K562 (cell line): ENCODE data around the gene SLC25A45. TPM values are rescaled to one million over a fixed set of nuclear protein-coding genes. Genes with fewer than 3 reads are reported as not detected.

ENCODE experiments used
- CBX5 ChIP-seq: IDR thresholded peaks from 2 replicates; pipeline ENCODE4 v1.6.1; 2014; ENCODE audit warnings: low read depth, borderline replicate concordance
- CHD4 ChIP-seq: fragments of 200-600 bp; sonication (generic); IDR thresholded peaks from 3 replicates; pipeline ENCODE4 v1.6.1; 2012; ENCODE audit warnings: low read depth, mild to moderate bottlenecking, mixed read lengths, low read length, inconsistent platforms; ENCODE audit not compliant: insufficient read depth, insufficient replicate concordance, poor library complexity, severe bottlenecking
- E2F1 ChIP-seq: sonication (generic); formaldehyde crosslinking; IDR thresholded peaks from 2 replicates; pipeline ENCODE4 v1.8.1; 2023; ENCODE audit warnings: mild to moderate bottlenecking, missing genetic modification reagents, moderate library complexity
- ELF1 ChIP-seq: fragments of 200-800 bp; sonication (Bioruptor generic); IDR thresholded peaks from 2 replicates; pipeline ENCODE4 v1.6.1; 2016; ENCODE audit warnings: missing genetic modification characterization, missing compliant biosample characterization
- EP300 ChIP-seq: IDR thresholded peaks from 2 replicates; pipeline ENCODE4 v1.6.1; 2012; ENCODE audit warnings: low read length, improper control_type of control experiment
- EP400 ChIP-seq: fragments of 450-650 bp; IDR thresholded peaks from 2 replicates; pipeline ENCODE4 v1.6.1; 2017; ENCODE audit warnings: antibody characterized with exemption, mild to moderate bottlenecking, moderate library complexity
- FOXO4 ChIP-seq: fragments of 450-650 bp; formaldehyde crosslinking; IDR thresholded peaks from 2 replicates; pipeline ENCODE4 v1.4.0; 2020; ENCODE audit warnings: mild to moderate bottlenecking, moderate library complexity
- GMEB1 ChIP-seq: fragments of 250-450 bp; sonication (Bioruptor Pico); IDR thresholded peaks from 2 replicates; pipeline ENCODE4 v1.4.0; 2020; ENCODE audit warnings: mild to moderate bottlenecking
- JUNB ChIP-seq: fragments of 450-650 bp; formaldehyde crosslinking; conservative IDR thresholded peaks from 2 replicates; pipeline ENCODE4 v1.4.0; 2020; ENCODE audit warnings: mild to moderate bottlenecking
- LARP7 ChIP-seq: fragments of 450-650 bp; IDR thresholded peaks from 2 replicates; pipeline ENCODE4 v1.6.1; 2016
- LCOR ChIP-seq: sonication (generic); formaldehyde crosslinking; IDR thresholded peaks from 2 replicates; pipeline ENCODE4 v1.8.0; 2022; ENCODE audit warnings: mild to moderate bottlenecking, missing genetic modification reagents
- LEF1 ChIP-seq: fragments of 450-650 bp; IDR thresholded peaks from 2 replicates; pipeline ENCODE4 v1.6.1; 2016; ENCODE audit warnings: mild to moderate bottlenecking
- MAFF ChIP-seq: IDR thresholded peaks from 2 replicates; pipeline ENCODE4 v1.6.1; 2012; ENCODE audit warnings: low read length, improper control_type of control experiment
- MCM3 ChIP-seq: fragments of 450-650 bp; IDR thresholded peaks from 2 replicates; pipeline ENCODE4 v1.6.1; 2016
- NR2C1 ChIP-seq, 2 experiments: fragments of 450-650 bp; IDR thresholded peaks; 2 replicates each; pipeline ENCODE4 v1.6.1; 2017; ENCODE audit warnings: mild to moderate bottlenecking in 2 of 2, antibody characterized with exemption in 1 of 2, inconsistent platforms in 1 of 2, missing compliant biosample characterization in 1 of 2, missing genetic modification characterization in 1 of 2
- NUFIP1 ChIP-seq: fragments of 450-650 bp; IDR thresholded peaks from 2 replicates; pipeline ENCODE4 v1.6.1; 2018; ENCODE audit not compliant: partially characterized antibody
- POLR2H ChIP-seq: IDR thresholded peaks from 2 replicates; pipeline ENCODE4 v1.6.1; 2016; ENCODE audit warnings: missing genetic modification characterization, low read depth, mild to moderate bottlenecking, control low read depth, missing compliant biosample characterization, moderate library complexity
- RFX7 ChIP-seq: fragments of 250-450 bp; sonication (Bioruptor Pico); IDR thresholded peaks from 2 replicates; pipeline ENCODE4 v1.5.1; 2021; ENCODE audit warnings: mild to moderate bottlenecking
- SIX5 ChIP-seq, 2 experiments: IDR thresholded peaks; 2 replicates each; pipeline ENCODE4 v1.6.1; 2011; ENCODE audit warnings: low read length in 2 of 2, borderline replicate concordance in 1 of 2, low read depth in 1 of 2, mild to moderate bottlenecking in 1 of 2, moderate library complexity in 1 of 2; ENCODE audit not compliant: insufficient read depth in 1 of 2
- SP1 ChIP-seq: sonication (generic); formaldehyde crosslinking; IDR thresholded peaks from 2 replicates; pipeline ENCODE4 v1.8.1; 2022; ENCODE audit warnings: mild to moderate bottlenecking, missing genetic modification reagents
- TGIF2 ChIP-seq: sonication (generic); formaldehyde crosslinking; IDR thresholded peaks from 2 replicates; pipeline ENCODE4 v1.8.1; 2022; ENCODE audit warnings: mild to moderate bottlenecking, missing genetic modification reagents, moderate library complexity
- ZKSCAN1 ChIP-seq: fragments of 150-350 bp; IDR thresholded peaks from 2 replicates; pipeline ENCODE4 v1.6.1; 2016; ENCODE audit warnings: low read depth, low read length
- ZNF133 ChIP-seq: fragments of 250-450 bp; sonication (Bioruptor Pico); IDR thresholded peaks from 2 replicates; pipeline ENCODE4 v1.4.0; 2020; ENCODE audit warnings: mild to moderate bottlenecking
- ZNF311 ChIP-seq: fragments of 250-450 bp; sonication (Bioruptor Pico); IDR thresholded peaks from 2 replicates; pipeline ENCODE4 v1.4.0; 2020; ENCODE audit warnings: mild to moderate bottlenecking, moderate library complexity
- ZNF41 ChIP-seq: fragments of 250-450 bp; sonication (Bioruptor Pico); conservative IDR thresholded peaks from 2 replicates; pipeline ENCODE4 v1.4.0; 2020; ENCODE audit warnings: mild to moderate bottlenecking
- ZNF511 ChIP-seq: sonication (generic); formaldehyde crosslinking; IDR thresholded peaks from 2 replicates; pipeline ENCODE4 v1.8.0; 2022; ENCODE audit warnings: mild to moderate bottlenecking, missing genetic modification reagents
- polyA plus RNA-seq, 8 experiments: library from polyadenylated mRNA; depleted of rRNA in 4 of 8; stranded (reverse) in 5 of 8; unstranded in 3 of 8; fragments of >200 nt; fragmentation: Nextera tagmentation in 2 of 8; fragmentation: Illumina TruSeq in 1 of 8; extraction: Ambion mirVana in 2 of 8; extraction: Trizol in 1 of 8; gene quantifications; 2 replicates each; pipeline versions ENCODE4 v1.2.1 to v1.2.3, GENCODE V29; 2011 to 2014; ENCODE audit warnings: inconsistent platforms in 1 of 8, missing spikeins in 1 of 8
- total RNA-seq, 7 experiments: library from RNA; depleted of rRNA in 6 of 7; stranded (reverse); fragments of >200 nt in 6 of 7; fragmentation: Illumina TruSeq in 2 of 7; extraction: Trizol in 2 of 7; gene quantifications; 2 replicates each; pipeline versions ENCODE4 v1.2.1 to v1.2.3, GENCODE V29; 2011 to 2021; ENCODE audit warnings: low replicate concordance in 1 of 7

Gene SLC25A45
- total and polyA plus RNA-seq, 9 of the 15 experiments (the other 6 are each of a cell fraction or from before 2014, with no cell fraction given) = 0.15 to 2.3 (median 0.68) TPM

- TF ChIP-seq SIX5 (IDR thresholded peaks at IDR 0.05; ENCODE audit: borderline replicate concordance in 1 of 2, insufficient read depth in 1 of 2, low read depth in 1 of 2, low read length in 2 of 2) (no peak), ZKSCAN1 (peak; percentile 32; the same call in 1 of the 2 replicates), ZNF511 (CRISPR knock-in tag) (peak; percentile 80; the same call in 1 of the 2 replicates), MAFF (peak; percentile 81), GMEB1 (no peak), MCM3 (no peak), CBX5 (no peak), POLR2H (tag) (no peak), LCOR (peak; percentile 80; the same call in 1 of the 2 replicates), LARP7 (no peak), NUFIP1 (no peak), E2F1 (peak; percentile 80; the same call in 1 of the 2 replicates), RFX7 (CRISPR knock-in tag) (no peak), EP300 (peak; percentile 70), ZNF41 (no peak), NR2C1 (IDR thresholded peaks at IDR 0.05) (no peak), NR2C1 (tag; IDR thresholded peaks at IDR 0.05) (peak; percentile 86), CHD4 (no peak), LEF1 (peak; percentile 94), ELF1 (no peak), TGIF2 (no peak), EP400 (no peak), SP1 (CRISPR knock-in tag) (peak; percentile 91), ZNF133 (no peak), FOXO4 (no peak), ZNF311 (no peak), JUNB (no peak)
These were observed 36.4 kb upstream of the SLC25A45 start (continued) for GRCh38 chr11:65418681-65419459.
